GM18505 (cell line): Measurements from ENCODE around the gene KL.

Experiments
- ATAC-seq: cut with Tn5 transposase; IDR thresholded peaks from one replicate; pipeline ENCODE4 v1.9.1; 2021; ENCODE audit not compliant: unreplicated experiment
- POLR2A ChIP-seq: IDR thresholded peaks from 4 replicates; pipeline ENCODE4 v1.6.1; 2011; ENCODE audit warnings: borderline replicate concordance; ENCODE audit not compliant: insufficient read depth, insufficient read length; ENCODE audit errors: extremely low read depth

The KL gene

GRCh38 chr13:33110386-33110712 lies 94.1 kb downstream of the KL start:
- TF ChIP-seq POLR2A, result no peak
- no peak for ATAC-seq

GRCh38 chr13:33110713-33111413 lies 94.6 kb downstream of the KL start:
- no peak for TF ChIP-seq POLR2A
- ATAC-seq, result peak; percentile 56

GRCh38 chr13:33111414-33112110 lies 95.3 kb downstream of the KL start:
- no peak for TF ChIP-seq POLR2A
- ATAC-seq, result peak; percentile 21

GRCh38 chr13:33112766-33113165 lies 96.5 kb downstream of the KL start:
- no peak for ATAC-seq

GRCh38 chr13:33114146-33114545 lies 97.9 kb downstream of the KL start:
- no peak for ATAC-seq
- no peak for TF ChIP-seq POLR2A

More at GRCh38 chr13:33112766-33113165, 96.5 kb downstream of the KL start:
- no peak for TF ChIP-seq POLR2A

GRCh38 chr13:33115274-33115673 lies 99.1 kb downstream of the KL start:
- no peak for TF ChIP-seq POLR2A
- no peak for ATAC-seq
